Stimulated activated CD8-positive, alpha-beta memory T cell treated with anti-CD3 and anti-CD28 coated beads, Interleukin-2, amount 100 ng/mL, for 1 hour (primary cell): ENCODE results near the gene AVEN.

Experiments
- DNase-seq, 2 donors: peaks; one replicate each; pipeline ENCODE4 v3.0.0-alpha.2; 2020; ENCODE audit warnings: low read depth in 2 of 2

AVEN gene

DNA sequence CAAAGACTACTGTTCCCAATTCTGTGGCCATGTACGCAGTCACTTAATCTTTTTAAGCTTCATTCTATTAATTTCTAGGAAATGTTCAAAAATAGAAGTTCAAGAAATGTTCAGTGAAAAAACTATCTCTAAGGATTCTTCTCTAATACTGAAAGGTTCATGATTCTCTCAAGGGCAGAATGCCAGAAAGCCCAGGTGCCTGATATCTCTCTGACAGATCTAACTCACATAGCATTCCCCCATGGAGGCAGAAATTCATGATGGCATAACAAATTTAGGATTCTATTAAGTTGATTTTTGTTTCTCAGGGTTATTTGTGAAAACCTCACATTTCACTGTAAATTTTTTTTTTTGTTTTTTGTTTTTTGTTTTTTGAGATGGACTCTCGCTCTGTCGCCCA, 53.3 kb downstream of the AVEN start:
- no peak for DNase-seq

DNA sequence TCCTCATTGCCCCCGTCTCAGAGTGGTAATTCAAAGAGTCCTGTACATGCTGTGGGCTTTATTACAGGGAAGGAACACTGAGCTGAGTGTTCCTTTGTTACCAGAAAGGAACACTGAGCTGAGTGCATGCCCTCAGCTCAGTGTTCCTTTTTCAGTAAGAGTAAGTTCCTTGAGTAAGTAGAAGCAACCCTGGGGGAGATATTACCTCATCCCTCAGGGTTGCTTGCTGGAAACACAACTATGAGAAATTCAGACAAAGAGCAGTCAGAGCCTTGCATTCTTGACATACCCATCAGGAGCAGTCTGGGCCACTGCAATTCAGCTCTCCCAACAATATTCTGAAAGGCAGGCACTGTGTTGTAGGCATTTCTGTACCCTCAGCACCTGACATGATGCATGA, 53.7 kb downstream of the AVEN start:
- DNase-seq, result no peak

DNA sequence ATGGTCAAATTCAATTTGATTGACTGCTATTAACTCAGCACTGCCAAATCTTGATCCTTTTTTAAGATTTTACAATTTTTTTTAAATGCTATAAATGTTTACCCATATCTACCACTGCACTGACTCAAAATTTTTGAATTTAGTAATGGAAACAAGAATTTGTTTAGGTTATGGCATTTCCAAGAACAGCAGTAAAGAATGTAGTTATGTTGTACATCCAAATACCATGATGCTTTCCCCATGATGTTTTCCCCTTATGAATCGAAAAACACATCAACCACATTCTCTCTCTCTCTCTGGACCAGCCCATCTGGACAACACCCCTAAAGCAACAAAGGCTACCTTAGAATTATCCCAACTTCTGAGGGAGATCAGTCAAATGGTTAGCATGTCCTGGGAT, 56.5 kb downstream of the AVEN start:
- no peak for DNase-seq

DNA sequence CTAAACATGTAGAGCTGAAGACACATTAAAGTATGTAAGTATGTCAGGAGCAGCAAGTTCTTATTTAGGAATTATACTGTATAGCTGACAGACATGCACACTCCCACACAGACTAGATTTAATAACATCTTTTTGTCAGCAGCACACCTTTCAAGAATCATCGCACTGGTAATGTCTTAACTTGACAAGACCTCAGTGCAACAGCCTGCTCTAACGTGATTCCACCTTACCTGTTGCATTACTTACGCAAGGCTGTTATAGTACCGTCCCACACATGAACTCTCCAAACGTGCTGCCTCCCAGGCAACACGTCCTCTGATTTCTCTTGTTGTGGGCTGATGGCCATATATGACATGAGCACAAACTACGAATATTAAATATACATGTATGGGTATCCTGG, 58.8 kb downstream of the AVEN start:
- no peak for DNase-seq

GRCh38 chr15:33975022-33975565, 63.9 kb downstream of the AVEN start:
- no peak for DNase-seq

DNA sequence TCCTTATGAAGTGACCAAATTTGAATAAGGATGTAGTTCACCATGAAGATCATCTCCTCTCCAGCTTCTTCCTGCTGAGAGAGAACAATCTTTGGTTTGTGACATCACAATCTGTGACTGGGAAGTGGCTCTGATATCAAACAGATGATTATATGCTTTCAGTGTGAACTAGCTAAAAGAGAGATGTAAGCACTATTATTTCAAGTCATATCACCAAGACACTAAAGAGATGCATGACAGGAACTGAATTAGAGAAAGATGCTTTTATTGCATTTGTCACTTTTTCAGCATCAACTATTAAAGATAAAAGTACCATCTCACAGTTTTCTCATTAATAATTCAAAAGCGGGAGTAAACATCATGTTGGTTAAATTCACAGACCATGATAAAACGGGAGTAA, 67.2 kb downstream of the AVEN start:
- no peak for DNase-seq

DNA sequence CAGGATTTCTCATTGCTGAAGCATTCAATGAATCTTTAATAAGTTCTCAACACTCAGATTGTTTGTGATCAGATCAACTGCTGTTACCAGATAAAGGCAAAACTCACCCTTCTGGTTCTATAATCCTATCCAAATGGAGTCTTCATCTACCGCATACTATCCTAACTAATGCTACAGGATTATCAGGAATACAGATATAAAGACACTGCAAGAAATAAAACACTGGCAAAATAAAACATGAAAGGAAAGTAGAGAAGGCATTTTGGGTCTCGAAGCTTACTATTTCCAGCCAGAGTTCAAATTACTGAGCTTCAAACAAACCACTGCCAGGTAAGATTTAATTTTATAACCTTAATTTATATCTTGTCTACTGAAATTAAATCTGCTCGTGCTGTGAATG, 70.2 kb downstream of the AVEN start:
- no peak for DNase-seq

- DNase-seq, result no peak
Observed at GRCh38 chr15:33968224-33968623, 70.8 kb downstream of the AVEN start, which contains the start of gene CHRM5. Gene CHRM5 (plus strand): TSS chr15:33968497. CDS start chr15:34062718, 94,221 bp downstream.

GRCh38 chr15:33964665-33965040, 74.4 kb downstream of the AVEN start:
- DNase-seq, result no peak

GRCh38 chr15:33963831-33964664, 75.0 kb downstream of the AVEN start:
- no peak for DNase-seq

GRCh38 chr15:33960549-33960935, 78.5 kb downstream of the AVEN start:
- DNase-seq, result no peak

DNA sequence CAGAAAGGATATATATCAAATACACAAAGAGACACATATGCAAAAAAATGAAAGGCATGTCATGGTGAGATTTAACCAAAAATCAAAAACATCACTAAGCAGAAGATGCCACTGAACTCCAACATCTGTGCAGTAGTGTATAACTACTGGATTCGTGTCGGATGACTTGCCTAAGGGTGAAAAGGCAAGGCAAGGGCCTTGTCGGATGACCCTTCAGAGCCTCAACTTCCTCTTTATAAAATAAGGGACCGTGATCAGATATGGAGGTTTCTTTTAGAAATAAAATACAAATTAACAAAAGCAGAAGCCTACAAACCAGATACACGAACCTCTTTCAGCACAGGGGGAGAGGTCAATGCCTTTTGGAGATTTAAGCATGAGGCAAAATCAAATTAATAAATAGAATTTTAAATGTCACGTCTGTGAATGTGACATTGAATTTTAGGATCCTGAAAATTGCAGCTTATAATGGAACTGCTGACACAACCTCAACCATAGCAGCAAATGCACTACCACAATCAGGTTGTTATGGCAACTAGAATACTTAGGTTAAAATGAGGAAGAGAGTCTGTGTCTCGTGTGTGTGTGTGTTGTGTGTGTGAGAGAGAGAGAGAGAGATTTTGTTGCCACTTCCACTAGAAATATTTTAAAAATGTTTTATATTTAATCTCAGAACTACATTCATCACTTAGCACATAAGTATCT, 79.0 kb downstream of the AVEN start:
- no peak for DNase-seq

GRCh38 chr15:33956397-33956796, 82.6 kb downstream of the AVEN start:
- no peak for DNase-seq

- no peak for DNase-seq
Observed at GRCh38 chr15:33955945-33956344, 83.1 kb downstream of the AVEN start.

DNA sequence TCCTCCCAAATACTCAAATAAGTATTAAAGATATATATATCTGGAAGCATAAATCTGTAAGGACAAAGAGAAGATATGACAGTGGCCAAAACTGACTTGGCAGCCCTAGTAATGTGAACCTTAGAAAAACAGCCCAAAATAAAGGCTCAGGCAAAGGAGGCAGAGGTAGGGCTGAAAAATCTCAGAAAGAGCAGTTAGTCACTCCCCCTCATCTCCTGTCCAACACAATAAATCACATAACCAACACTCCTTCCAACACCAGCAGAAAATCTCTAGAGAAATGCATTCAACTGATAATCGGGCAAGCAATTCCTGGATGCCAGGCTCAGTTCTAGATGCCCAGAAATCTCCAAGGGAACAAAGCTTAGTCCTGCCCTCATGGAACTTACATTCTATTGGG, 92.9 kb downstream of the AVEN start:
- DNase-seq, result no peak

- no peak for DNase-seq
Observed at GRCh38 chr15:33941279-33942063, 97.5 kb downstream of the AVEN start.

DNA sequence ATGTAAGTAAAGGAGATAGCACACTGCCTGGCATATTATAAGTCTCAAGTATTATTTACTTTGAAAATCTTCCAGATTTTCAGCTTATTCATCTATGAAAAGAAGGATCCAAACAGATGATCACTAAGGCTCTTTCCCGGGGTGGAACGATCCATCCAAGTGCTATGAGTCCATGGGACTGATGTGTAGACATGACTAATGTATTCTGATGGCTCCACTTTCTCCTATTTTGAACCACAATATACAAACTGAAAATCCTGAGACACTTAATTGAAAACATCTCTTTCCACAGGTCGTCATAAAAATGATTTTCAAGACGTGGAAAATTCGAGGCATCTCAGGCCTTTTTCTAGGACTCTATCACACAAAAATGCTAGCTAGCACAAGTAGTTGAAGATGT, 104.1 kb downstream of the AVEN start:
- no peak for DNase-seq

GRCh38 chr15:33934396-33934795, 104.6 kb downstream of the AVEN start:
- DNase-seq, result no peak

GRCh38 chr15:33932734-33933133, 106.3 kb downstream of the AVEN start:
- no peak for DNase-seq

- DNase-seq, result no peak
Observed at GRCh38 chr15:33926260-33926659, 112.7 kb downstream of the AVEN start.

DNA sequence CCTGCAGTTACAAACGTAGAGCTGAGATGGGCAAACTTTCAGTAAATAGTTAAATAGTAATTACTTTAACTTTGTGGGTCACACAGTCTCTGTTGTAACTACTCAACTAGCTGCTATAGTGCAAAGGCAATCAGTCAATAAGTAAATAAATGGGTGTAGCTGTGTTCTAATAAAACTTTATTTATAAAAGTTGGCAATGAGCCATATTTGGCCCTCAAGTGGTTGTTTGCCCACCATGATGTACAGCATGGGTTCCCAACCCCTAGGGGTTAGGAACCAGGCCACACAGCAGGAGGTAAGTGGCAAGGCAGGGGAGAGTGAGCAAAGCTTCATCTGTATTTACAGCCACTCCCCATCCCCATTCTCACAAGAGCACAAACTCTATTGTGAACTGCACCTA, 115.6 kb downstream of the AVEN start:
- DNase-seq, result no peak
